ENCODE measurements around the gene CHMP6. TPM values are rescaled to one million over a fixed set of nuclear protein-coding genes. Genes with fewer than 3 reads are reported as not detected.

CHMP6 gene
- total RNA-seq, 1 experiment from 2014 or later, result 15.0 TPM

GRCh38 chr17:81042606-81043005 is 51.0 kb downstream of the CHMP6 start:
- no peaks in the 10 kb centered on the region for H3K9me3 Mint-ChIP-seq
- no peak for ATAC-seq
- no peaks in the 10 kb centered on the region for H3K27me3 Mint-ChIP-seq (ENCODE audit: low read depth)
- no peak for DNase-seq (ENCODE audit: low spot score)
- no peak for TF ChIP-seq NR2C2 (CRISPR knock-in tag; IDR thresholded peaks at IDR 0.05)
- TF ChIP-seq FOXJ3 (CRISPR knock-in tag; IDR thresholded peaks at IDR 0.05; ENCODE audit: borderline replicate concordance), result no peak
- no peak for TF ChIP-seq TEAD4 (CRISPR knock-in tag; IDR thresholded peaks at IDR 0.05)
- TF ChIP-seq KAT7 (CRISPR knock-in tag; IDR thresholded peaks at IDR 0.05; ENCODE audit: borderline replicate concordance), result no peak
- no peak for TF ChIP-seq NR3C1 (CRISPR knock-in tag; conservative IDR thresholded peaks at IDR 0.05; ENCODE audit: low read depth)
- TF ChIP-seq ZNF396 (CRISPR knock-in tag; IDR thresholded peaks at IDR 0.05; ENCODE audit: borderline replicate concordance), result no peak
- no peak for TF ChIP-seq CREM (CRISPR knock-in tag; IDR thresholded peaks at IDR 0.05)
- TF ChIP-seq GRHL2 (CRISPR knock-in tag; IDR thresholded peaks at IDR 0.05; ENCODE audit: insufficient replicate concordance, severe bottlenecking), result no peak
- TF ChIP-seq USF2 (CRISPR knock-in tag; IDR thresholded peaks at IDR 0.05), result no peak
- TF ChIP-seq JUN (CRISPR knock-in tag; IDR thresholded peaks at IDR 0.05), result no peak
- no peak for TF ChIP-seq PRRX2 (CRISPR knock-in tag; IDR thresholded peaks at IDR 0.05)
- no peak for TF ChIP-seq SMAD3 (CRISPR knock-in tag; IDR thresholded peaks at IDR 0.05; ENCODE audit: borderline replicate concordance)
- TF ChIP-seq ZNF317 (CRISPR knock-in tag; IDR thresholded peaks at IDR 0.05; ENCODE audit: borderline replicate concordance, low read depth), result no peak
- no peak for TF ChIP-seq ZNF512 (CRISPR knock-in tag; IDR thresholded peaks at IDR 0.05; ENCODE audit: borderline replicate concordance)
- no peak for TF ChIP-seq JAZF1 (CRISPR knock-in tag; IDR thresholded peaks at IDR 0.05)
- no peak for TF ChIP-seq HMGXB4 (CRISPR knock-in tag; IDR thresholded peaks at IDR 0.05)
- no peak for TF ChIP-seq HMGA2 (CRISPR knock-in tag; IDR thresholded peaks at IDR 0.05)
- no peak for TF ChIP-seq ZBTB21 (CRISPR knock-in tag; IDR thresholded peaks at IDR 0.05; ENCODE audit: borderline replicate concordance)
- H3K36me3 Mint-ChIP-seq, result no peaks in the 10 kb centered on the region; the same call in 1 of the 2 replicates
- H3K4me3 Mint-ChIP-seq, result no peak overlapping the region
- H3K27ac Mint-ChIP-seq, result peak overlapping the region; percentile 88
- POLR2A ChIA-PET, result no interaction called here
- CTCF ChIA-PET, result interaction anchor here (0.6 kb wide), 1 partner anchor 55 kb away, joined by 3 read pairs; no protein-coding TSS in a partner anchor
- peaks cover 4% of the 10 kb centered on the region; the same call in 1 of the 2 replicates for H3K4me1 Mint-ChIP-seq

- Mint-ChIP-seq H3K4me1 (peaks cover 4% of the 10 kb centered on the region; the same call in 1 of the 2 replicates), H3K27me3 (ENCODE audit: low read depth) (no peaks in the 10 kb centered on the region), H3K9me3 (no peaks in the 10 kb centered on the region), H3K36me3 (no peaks in the 10 kb centered on the region), H3K27ac (peak overlapping the region; percentile 85), H3K4me3 (no peak overlapping the region)
- ChIA-PET POLR2A (interaction anchor here (1.1 kb wide), 1 partner anchor 21 kb away, joined by 3 read pairs; no protein-coding TSS in a partner anchor), CTCF (interaction anchor here (0.9 to 1.5 kb wide), 6 partner anchors 20 to 100 kb away, joined by 3 to 4 read pairs (median 3); no protein-coding TSS in a partner anchor)
- no peak for TF ChIP-seq SMAD4 (CRISPR knock-in tag; IDR thresholded peaks at IDR 0.05)
- DNase-seq (ENCODE audit: low spot score) (no peak), ATAC-seq (no peak)
Observed at GRCh38 chr17:81043319-81043724, 51.7 kb downstream of the CHMP6 start.

Measured in WTC11 (cell line).